Non-pigmented ciliary epithelial cell (primary cell): ENCODE measurements around the gene SSTR1.

ENCODE experiments used
- DNase-seq: peaks from one replicate; pipeline ENCODE4 v3.0.0-alpha.2; 2010; ENCODE audit warnings: low read depth

The SSTR1 gene

DNA sequence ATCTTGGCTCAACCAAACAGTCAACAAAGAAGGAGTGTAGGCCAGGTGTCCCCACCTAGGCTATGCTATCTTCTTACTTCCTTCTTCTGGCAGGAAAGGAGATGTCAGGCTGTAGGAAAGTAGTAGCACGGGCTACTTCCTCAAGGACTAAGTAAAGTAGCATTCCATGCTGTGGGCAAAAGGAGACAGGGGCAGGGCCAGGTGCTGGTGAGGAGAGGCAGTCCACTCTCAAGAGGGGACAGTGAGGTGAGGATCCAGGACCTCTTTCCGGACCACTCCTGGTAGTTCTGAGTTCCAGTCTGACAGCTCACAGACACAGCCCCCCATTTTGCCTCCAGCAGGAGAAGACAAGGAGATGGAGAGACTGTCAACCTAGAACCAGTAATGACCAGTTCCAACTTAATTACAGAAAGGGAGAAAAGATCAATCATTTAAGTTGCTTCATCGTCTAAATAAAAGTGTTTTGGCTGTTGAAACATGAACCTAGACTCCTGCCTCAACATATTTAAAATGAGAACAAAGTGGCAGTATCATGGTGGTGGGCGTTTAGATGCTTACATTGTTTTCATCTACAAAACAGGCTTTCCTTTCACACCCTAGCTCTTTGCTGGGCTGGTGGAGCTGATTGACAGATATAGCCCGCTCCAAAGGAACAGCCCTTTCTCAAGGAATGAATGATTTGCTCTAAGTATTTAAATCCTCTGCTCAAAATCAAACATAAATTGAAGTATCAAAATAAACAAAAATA is 5.1 kb upstream of the SSTR1 start:
- DNase-seq, result no peak

DNA sequence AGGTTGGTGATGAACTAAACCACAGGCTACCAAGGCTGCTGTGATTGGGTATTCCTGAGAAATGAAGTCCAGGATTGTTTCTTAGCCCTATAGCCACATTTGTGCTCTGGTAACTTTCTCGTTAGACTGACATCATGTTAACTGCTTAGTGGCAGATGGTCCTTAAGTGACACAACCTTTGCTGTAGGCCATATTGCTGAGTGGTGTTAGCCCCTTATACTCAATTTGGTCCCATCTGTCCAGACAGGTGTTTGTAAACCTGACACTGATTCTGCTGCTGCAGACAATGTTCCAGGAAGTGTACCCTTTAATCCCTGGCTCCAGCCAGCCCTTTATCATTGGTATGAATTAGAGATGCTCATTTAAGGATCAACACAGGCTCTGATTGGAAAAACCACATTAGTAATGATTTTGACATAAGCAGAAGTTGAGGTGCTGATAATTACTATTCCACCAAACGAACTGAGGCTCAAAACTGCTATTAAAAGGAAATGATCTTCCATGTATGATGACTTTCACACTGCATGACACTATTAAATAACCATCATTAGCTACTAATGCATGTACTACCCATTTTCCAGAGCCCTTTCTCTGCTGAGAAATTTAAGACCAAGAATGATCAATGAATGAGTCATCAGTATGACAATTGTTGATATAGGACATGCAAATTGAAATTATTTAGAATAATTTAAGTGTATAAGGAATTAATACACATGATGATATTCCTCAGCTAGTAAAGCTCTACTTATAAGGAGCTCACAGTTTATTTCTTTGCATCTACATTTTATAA is 3.6 kb upstream of the SSTR1 start:
- no peak for DNase-seq

DNA sequence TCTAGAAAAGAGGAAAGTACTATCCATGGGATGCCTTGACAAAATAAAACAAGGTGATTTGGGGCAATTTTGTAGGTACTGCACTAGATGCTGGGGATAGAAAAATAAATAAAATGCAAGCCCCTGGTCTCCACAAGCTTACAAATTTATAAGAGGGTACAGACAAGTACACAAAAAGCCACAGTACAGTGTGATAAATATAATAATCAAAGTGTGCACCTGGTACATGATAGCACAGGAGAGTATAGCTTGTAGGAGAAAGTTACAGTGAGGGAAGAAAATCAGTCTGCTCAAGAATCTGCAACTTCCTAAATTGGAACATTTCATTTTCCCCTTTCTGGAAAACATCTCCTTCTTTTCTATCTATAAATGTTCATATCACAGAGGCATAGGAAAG is 3.0 kb upstream of the SSTR1 start:
- no peak for DNase-seq

DNA sequence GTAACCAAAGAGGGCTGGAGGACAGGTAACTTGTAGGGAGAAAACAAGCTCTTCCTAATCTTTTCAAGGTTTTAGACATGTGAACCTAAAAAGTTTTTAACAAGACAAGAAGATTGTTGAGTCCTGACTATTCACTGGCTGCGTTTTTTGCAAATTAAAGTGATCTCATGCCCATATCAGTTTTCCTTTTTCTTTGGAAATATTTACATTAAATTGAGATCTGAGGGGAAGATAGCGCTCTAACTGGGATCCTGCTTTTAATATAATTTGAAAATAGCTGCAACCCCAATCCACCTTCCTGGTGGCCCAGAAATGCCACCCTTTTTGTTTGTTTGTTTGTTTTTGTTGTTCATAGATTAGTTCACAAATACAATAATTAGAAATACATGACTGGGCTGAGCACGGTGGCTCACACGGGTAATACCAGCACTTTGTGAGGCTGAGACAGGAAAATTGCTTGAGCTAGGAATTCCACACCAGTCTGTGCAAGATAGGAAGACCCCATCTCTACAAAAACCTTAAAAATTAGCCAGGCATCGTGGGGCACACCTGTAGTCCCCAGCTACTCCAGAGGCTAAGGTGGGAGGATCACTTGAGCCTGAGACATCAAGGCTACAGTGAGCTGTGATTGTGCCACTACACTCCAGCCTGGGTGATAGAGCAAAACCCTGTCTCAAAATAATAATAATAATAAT is 2.4 kb upstream of the SSTR1 start:
- no peak for DNase-seq

DNA sequence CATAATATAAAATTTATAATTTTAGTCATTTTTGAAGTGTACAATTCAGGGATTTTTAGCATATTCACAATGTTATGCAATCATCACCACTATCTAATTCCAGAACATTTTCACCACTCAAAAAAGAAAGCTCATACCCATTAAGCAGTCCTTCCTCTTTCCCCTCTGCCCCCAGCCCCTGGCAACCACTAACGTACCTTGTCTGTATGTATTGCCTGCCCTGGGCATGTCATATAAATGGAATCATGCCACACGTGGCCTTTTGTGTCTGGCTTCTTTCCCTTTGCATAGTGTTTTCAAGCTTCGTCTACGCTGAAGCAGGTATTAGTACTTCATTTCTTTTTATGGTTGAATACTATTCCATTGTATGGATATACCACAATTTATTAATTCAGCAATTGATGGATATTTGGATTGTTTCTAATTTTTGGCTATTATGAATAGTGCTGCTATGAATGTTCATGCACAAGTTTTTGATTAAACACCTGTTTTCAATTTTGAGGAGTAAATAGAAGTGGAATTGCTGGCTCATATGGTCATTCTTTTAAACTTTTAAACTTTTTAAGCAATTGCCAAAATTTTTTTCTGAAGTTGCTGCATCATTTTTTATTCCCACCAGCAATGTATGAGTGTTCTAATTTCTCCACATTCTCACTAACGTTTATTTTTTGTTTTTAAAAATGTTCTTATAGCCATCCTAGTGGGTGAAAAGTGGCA is 1.6 kb upstream of the SSTR1 start:
- DNase-seq, result no peak

DNA sequence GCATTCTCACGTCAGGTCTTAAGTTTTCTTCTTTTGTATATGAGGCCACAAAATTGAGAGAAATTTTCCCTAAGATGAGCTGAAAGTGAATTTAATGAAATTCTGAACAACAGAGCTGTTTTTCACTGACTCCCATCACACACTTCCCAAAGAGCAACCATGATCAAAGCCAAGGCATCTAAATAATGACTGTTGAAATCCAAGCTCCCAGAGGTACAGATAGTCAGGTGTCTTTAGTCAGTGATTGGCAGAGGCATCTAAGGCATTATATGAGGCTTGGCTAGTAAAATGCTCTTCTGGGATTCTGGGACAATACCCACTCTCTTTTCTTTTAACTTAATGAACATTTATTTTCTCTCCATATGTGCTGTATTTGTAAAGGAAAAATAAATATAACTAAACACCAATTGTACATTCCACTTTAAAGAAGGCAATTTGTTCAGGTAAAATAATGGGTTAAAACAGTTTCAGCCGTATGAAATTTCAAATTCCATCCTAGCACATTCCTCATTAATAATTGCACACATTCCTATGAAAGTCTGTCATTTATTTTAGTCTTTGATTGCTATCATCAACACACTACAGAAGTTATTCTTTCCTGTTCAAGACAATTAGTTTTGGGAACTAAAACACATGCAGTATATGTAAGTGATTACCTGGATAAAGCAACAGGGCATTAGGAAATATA is 871 bp upstream of the SSTR1 start:
- no peak for DNase-seq

DNA sequence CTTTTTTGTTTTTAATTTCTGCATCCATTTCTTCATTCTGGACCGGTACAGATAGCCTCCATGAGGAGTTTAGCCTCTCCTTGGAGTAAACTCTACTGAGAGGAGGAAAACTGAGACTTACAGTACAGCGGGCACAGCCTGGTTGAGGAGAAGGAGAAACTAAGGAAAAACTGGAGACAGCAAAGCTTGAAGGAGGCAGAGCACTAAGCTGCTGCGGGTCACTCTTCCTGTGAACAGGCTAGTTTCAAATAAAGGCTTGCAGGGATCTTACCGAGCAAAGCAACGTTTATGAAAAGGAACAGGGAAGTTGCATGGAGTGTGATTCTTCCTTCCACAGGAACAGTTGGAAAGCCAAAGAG is 348 bp upstream of the SSTR1 start:
- DNase-seq, result no peak

DNA sequence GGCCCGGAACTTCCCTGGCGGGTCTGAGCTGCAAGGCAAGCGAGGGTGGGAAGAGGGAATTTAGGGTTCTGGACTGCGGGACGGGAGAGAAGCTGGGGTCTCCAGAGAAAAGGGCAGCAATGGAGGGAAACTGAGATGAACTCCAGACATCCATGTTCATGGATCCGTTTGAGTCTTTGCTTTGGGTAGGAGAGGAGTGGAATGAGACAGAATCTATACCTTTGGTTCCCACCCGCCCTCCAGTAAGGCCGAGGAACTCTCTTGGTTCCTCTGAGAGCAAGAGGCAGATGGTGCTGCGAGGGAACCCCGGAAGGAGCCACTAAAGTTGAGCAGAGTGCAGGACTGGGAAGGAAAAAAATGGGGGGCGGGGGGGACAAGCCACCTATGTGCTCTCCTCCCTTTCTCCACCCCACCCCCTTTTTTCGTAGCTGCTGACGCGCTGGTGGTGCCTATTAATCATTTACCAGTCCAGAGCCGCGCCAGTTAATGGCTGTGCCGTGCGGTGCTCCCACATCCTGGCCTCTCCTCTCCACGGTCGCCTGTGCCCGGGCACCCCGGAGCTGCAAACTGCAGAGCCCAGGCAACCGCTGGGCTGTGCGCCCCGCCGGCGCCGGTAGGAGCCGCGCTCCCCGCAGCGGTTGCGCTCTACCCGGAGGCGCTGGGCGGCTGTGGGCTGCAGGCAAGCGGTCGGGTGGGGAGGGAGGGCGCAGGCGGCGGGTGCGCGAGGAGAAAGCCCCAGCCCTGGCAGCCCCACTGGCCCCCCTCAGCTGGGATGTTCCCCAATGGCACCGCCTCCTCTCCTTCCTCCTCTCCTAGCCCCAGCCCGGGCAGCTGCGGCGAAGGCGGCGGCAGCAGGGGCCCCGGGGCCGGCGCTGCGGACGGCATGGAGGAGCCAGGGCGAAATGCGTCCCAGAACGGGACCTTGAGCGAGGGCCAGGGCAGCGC is 1.2 kb downstream of the SSTR1 start:
- no peak for DNase-seq

DNA sequence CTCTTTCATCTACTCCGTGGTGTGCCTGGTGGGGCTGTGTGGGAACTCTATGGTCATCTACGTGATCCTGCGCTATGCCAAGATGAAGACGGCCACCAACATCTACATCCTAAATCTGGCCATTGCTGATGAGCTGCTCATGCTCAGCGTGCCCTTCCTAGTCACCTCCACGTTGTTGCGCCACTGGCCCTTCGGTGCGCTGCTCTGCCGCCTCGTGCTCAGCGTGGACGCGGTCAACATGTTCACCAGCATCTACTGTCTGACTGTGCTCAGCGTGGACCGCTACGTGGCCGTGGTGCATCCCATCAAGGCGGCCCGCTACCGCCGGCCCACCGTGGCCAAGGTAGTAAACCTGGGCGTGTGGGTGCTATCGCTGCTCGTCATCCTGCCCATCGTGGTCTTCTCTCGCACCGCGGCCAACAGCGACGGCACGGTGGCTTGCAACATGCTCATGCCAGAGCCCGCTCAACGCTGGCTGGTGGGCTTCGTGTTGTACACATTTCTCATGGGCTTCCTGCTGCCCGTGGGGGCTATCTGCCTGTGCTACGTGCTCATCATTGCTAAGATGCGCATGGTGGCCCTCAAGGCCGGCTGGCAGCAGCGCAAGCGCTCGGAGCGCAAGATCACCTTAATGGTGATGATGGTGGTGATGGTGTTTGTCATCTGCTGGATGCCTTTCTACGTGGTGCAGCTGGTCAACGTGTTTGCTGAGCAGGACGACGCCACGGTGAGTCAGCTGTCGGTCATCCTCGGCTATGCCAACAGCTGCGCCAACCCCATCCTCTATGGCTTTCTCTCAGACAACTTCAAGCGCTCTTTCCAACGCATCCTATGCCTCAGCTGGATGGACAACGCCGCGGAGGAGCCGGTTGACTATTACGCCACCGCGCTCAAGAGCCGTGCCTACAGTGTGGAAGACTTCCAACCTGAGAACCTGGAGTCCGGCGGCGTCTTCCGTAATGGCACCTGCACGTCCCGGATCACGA is 2.2 kb downstream of the SSTR1 start:
- DNase-seq, result no peak

DNA sequence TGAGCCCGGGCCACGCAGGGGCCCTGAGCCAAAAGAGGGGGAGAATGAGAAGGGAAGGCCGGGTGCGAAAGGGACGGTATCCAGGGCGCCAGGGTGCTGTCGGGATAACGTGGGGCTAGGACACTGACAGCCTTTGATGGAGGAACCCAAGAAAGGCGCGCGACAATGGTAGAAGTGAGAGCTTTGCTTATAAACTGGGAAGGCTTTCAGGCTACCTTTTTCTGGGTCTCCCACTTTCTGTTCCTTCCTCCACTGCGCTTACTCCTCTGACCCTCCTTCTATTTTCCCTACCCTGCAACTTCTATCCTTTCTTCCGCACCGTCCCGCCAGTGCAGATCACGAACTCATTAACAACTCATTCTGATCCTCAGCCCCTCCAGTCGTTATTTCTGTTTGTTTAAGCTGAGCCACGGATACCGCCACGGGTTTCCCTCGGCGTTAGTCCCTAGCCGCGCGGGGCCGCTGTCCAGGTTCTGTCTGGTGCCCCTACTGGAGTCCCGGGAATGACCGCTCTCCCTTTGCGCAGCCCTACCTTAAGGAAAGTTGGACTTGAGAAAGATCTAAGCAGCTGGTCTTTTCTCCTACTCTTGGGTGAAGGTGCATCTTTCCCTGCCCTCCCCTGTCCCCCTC is 3.0 kb downstream of the SSTR1 start:
- DNase-seq, result no peak

DNA sequence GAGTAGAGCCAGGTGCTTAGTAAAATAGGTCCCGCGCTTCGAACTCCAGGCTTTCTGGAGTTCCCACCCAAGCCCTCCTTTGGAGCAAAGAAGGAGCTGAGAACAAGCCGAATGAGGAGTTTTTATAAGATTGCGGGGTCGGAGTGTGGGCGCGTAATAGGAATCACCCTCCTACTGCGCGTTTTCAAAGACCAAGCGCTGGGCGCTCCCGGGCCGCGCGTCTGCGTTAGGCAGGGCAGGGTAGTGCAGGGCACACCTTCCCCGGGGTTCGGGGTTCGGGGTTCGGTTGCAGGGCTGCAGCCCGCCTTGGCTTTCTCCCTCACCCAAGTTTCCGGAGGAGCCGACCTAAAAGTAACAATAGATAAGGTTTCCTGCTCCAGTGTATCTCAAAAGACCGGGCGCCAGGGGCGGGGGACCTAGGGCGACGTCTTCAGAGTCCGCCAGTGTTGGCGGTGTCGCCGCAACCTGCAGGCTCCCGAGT is 3.6 kb downstream of the SSTR1 start:
- DNase-seq, result no peak

DNA sequence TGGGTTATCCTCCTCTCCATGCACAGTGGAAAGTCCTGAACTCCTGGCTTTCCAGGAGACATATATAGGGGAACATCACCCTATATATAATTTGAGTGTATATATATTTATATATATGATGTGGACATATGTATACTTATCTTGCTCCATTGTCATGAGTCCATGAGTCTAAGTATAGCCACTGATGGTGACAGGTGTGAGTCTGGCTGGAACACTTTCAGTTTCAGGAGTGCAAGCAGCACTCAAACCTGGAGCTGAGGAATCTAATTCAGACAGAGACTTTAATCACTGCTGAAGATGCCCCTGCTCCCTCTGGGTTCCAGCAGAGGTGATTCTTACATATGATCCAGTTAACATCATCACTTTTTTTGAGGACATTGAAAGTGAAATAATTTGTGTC is 4.4 kb downstream of the SSTR1 start:
- no peak for DNase-seq

DNA sequence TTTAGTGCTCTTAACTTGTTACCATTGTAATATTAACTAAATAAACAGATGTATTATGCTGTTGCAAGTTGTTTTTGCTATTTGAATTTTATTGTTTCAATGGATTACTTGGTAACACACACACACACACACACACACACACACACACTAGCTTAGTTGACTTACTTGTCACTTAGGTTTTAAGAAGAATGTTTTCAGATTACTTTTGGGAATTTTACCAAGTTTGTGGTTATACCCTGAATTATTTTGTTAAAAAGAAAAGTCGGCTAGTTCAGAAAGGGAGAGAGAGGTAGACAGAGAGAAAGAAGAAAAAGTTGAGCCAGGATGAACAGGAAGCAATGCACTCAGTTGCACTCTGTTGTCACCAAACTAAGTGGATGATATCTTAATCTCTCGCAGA is 5.3 kb downstream of the SSTR1 start:
- no peak for DNase-seq

DNA sequence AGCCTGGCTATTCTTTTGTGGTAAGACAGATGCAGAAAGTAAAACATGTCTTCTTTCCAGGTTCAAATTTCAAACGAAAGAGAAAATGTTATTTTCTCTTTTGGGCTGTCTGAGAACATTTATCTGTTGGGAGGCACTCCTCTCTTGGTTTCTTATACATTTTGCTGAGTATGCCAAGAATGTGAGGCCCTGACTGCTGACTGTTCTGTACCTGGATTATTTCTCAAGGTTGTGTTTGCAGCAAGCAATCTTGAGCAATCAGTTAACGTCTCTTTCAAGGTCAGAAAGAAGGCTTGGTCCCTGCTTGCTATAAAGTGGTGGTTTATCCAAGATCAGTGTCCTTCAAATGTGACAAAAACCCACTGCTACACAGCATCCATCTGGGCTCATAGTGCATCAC is 9.8 kb downstream of the SSTR1 start:
- no peak for DNase-seq

DNA sequence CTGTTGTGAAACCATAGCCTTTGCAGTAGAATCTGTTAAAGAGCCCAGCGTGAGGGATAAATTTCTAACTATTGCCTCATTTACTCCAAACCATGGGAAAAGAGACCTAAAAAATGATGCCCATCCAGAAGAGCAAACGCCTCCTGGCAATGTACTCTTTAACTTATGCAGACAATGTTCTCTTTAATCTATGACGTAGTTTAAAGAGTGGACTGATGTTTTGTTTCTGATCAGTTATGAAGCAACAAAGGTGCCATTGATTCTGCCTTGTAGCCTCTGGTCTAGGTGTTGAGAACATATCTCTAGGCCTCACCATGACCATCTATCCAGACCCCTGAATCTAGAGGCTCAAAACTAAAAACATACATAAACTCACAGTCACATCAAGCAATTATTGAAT is 13.4 kb downstream of the SSTR1 start:
- no peak for DNase-seq

DNA sequence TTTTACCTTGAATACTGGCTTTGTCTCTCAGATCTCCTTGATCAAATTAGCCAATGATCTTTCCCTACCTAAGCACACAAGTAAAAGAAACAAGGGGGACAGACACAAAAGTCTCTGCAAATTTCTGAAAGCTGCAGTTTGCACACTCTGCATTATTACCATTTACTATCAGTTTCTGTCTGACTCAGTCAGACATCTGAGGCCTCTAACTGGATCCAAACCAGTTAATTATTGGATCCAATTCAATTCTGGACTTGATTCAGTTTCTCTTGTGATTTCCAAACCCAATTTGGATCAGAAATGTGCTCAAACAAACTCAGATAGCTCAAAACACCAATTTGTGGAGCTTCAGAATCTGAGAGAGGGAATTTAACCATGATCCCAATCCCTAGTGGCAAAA is 16.6 kb downstream of the SSTR1 start:
- no peak for DNase-seq

DNA sequence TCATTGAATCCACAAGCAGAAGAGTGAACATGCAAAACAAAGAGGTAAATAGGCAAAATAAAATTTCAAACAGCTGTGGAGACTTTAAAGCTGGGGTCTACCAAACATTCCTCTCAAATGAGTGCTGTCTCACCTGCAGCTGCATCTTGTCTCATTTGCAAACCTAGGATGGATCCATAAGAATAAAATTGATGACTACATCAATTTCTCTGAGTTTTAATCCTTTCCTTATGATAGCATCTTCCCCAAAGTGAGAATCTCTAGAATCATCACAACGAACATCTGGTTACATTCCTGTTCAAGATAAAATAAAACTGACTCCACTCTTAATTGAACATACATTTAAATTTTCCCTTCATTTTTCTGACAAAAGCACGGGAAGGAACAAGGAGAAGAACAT is 18.2 kb downstream of the SSTR1 start:
- DNase-seq, result no peak

DNA sequence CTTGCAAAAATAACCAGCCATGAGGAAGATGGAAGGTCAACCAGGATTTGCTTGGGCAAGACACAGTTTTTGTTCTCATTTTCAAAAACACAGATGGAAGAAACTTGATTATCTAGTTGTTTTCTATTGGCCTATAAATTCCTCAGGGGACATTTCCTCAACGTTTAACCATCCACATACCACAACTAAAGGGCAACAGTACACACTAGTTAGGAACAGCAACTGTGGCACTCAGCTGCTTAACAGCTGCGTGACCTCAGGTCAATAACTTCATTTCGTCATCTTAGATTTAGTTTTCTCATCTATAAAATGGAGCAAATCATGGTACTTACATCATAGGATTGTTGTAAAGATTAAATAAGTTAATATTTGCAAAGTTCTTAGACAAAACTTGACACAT is 18.7 kb downstream of the SSTR1 start:
- DNase-seq, result no peak

DNA sequence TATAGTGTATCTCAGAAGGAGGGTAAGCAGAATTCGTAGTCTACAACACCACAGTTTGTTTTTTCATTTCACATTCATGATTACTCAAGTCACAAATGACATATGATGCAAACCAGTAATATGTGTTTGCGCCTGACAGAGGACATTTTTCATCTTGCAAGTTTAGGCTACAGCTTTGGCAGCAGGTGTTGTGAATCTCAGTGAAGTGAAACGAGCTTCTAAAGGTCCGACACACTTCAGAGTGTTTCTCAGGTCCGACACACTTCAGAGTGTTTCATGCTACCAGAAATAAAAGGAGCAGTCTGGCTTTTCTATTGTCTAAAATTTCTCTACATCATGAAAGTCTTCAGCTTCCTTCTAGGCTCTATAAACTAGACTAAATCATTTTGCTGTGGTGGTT is 25.5 kb downstream of the SSTR1 start:
- no peak for DNase-seq
